Neural progenitor cell (in vitro differentiated cells): Measurements from ENCODE around the gene TASOR2. TPM values are rescaled to one million over a fixed set of nuclear protein-coding genes. Genes with fewer than 3 reads are reported as not detected.

Experiments
- DNase-seq: peaks from one replicate; pipeline ENCODE4 v3.0.0-alpha.2; 2016; ENCODE audit warnings: low spot score
- H2AFZ ChIP-seq: fragments of 200-600 bp; sonication (generic); replicated peaks from 2 replicates; pipeline ENCODE4 v1.6.1; 2016; ENCODE audit warnings: antibody characterized with exemption
- H3F3A ChIP-seq: fragments of 200-600 bp; sonication (generic); 2 replicates; pipeline ENCODE4 v1.6.1; 2016; ENCODE audit warnings: antibody characterized with exemption, low read depth
- H3K27ac ChIP-seq: fragments of 200-600 bp; sonication (generic); 2 replicates; pipeline ENCODE4 v1.5.1; 2016; ENCODE audit warnings: mild to moderate bottlenecking
- H3K27me3 ChIP-seq: fragments of 200-600 bp; sonication (generic); 2 replicates; pipeline ENCODE4 v1.6.1; 2016; ENCODE audit warnings: mild to moderate bottlenecking, moderate library complexity
- H3K36me3 ChIP-seq: fragments of 200-600 bp; sonication (generic); 2 replicates; pipeline ENCODE4 v1.5.1; 2016
- H3K4me1 ChIP-seq: fragments of 200-600 bp; sonication (generic); 2 replicates; pipeline ENCODE4 v1.6.1; 2016; ENCODE audit warnings: mixed run types
- H3K4me2 ChIP-seq: fragments of 200-600 bp; sonication (generic); 2 replicates; pipeline ENCODE4 v1.6.1; 2016
- H3K4me3 ChIP-seq: fragments of 200-600 bp; sonication (generic); 2 replicates; pipeline ENCODE4 v1.5.1; 2016
- H3K79me2 ChIP-seq: fragments of 200-600 bp; sonication (generic); 2 replicates; pipeline ENCODE4 v1.6.1; 2016; ENCODE audit warnings: low read depth
- H3K9ac ChIP-seq: fragments of 200-600 bp; sonication (generic); 2 replicates; pipeline ENCODE4 v1.6.1; 2016
- H3K9me3 ChIP-seq: fragments of 200-600 bp; sonication (generic); 2 replicates; pipeline ENCODE4 v1.5.1; 2016; ENCODE audit warnings: low read depth
- H4K20me1 ChIP-seq: fragments of 200-600 bp; sonication (generic); 2 replicates; pipeline ENCODE4 v1.6.1; 2016; ENCODE audit warnings: low read depth
- H3K27ac Mint-ChIP-seq: 3 replicates; pipeline ENCODE4 v1.8.0; 2021; ENCODE audit warnings: mixed read lengths
- H3K27me3 Mint-ChIP-seq: 2 replicates; pipeline ENCODE4 v1.8.0; 2022; ENCODE audit warnings: low read depth, mild to moderate bottlenecking, inconsistent platforms, moderate library complexity, mixed read lengths; ENCODE audit not compliant: insufficient read depth
- H3K36me3 Mint-ChIP-seq: 3 replicates; pipeline ENCODE4 v1.8.0; 2021; ENCODE audit warnings: mixed read lengths
- H3K4me1 Mint-ChIP-seq: 3 replicates; pipeline ENCODE4 v1.8.0; 2021; ENCODE audit warnings: mixed read lengths
- H3K4me3 Mint-ChIP-seq: 3 replicates; pipeline ENCODE4 v1.8.0; 2021; ENCODE audit warnings: mild to moderate bottlenecking, moderate library complexity, mixed read lengths
- H3K9me3 Mint-ChIP-seq: 3 replicates; pipeline ENCODE4 v1.8.0; 2020; ENCODE audit warnings: mixed read lengths
- CTCF ChIP-seq: fragments of 200-600 bp; sonication (generic); IDR thresholded peaks from 2 replicates; pipeline ENCODE4 v1.5.1; 2017; ENCODE audit warnings: antibody characterized with exemption, mild to moderate bottlenecking
- EZH2 ChIP-seq: fragments of 200-600 bp; sonication (generic); IDR thresholded peaks from 2 replicates; pipeline ENCODE4 v1.6.1; 2017; ENCODE audit warnings: antibody characterized with exemption, mild to moderate bottlenecking, moderate library complexity
- EZH2phosphoT487 ChIP-seq: fragments of 200-600 bp; sonication (generic); IDR thresholded peaks from 2 replicates; pipeline ENCODE4 v1.6.1; 2017; ENCODE audit warnings: antibody characterized with exemption
- total RNA-seq: library from RNA; depleted of rRNA; stranded (reverse); fragments of >200 nt; gene quantifications from 2 replicates; pipeline ENCODE4 v1.2.3, GENCODE V29; 2015; ENCODE audit warnings: low replicate concordance

Gene TASOR2
- total RNA-seq, 1 donor from 2014 or later, result 32.7 TPM

- TF ChIP-seq CTCF (peak; percentile 24), EZH2 (no peak), EZH2phosphoT487 (peak; percentile 13)
- Histone ChIP-seq H3F3A (peaks cover 34% of the 10 kb centered on the region), H3K4me2 (peak within 1 kb of the TSS; percentile 90), H2AFZ (peak within 1 kb of the TSS; percentile 99), H3K27me3 (peaks cover 35% of the 10 kb centered on the region), H3K9me3 (no peaks in the 10 kb centered on the region), H3K79me2 (peaks cover 21% of the 10 kb centered on the region), H3K4me3 (peak within 1 kb of the TSS; percentile 99), H3K27ac (no peak within 1 kb of the TSS), H3K36me3 (no peaks in the 10 kb centered on the region), H4K20me1 (peaks cover 20% of the 10 kb centered on the region), H3K4me1 (peaks cover 30% of the 10 kb centered on the region), H3K9ac (peak within 1 kb of the TSS; percentile 69)
- Mint-ChIP-seq H3K9me3 (no peaks in the 10 kb centered on the region), H3K36me3 (no peaks in the 10 kb centered on the region), H3K4me3 (peak within 1 kb of the TSS; percentile 97), H3K4me1 (peaks cover 21% of the 10 kb centered on the region), H3K27ac (peak within 1 kb of the TSS; percentile 93), H3K27me3 (peaks cover 13% of the 10 kb centered on the region)
- peak; percentile 89 for DNase-seq
Measured at GRCh38 chr10:5666008-5666840, 18.4 kb upstream of the TASOR2 start, which contains the start of gene ASB13. Gene ASB13, minus strand, starts transcription at chr10:5666595. Its CDS starts 44 bp downstream, at chr10:5666551.

GRCh38 chr10:5666841-5667630 lies 17.6 kb upstream of the TASOR2 start:
- H3K27ac Mint-ChIP-seq, result peak overlapping the region; percentile 93
- Histone ChIP-seq H3K9ac (no peak overlapping the region), H3K9me3 (no peaks in the 10 kb centered on the region), H3K27me3 (peaks cover 35% of the 10 kb centered on the region), H3F3A (peaks cover 34% of the 10 kb centered on the region), H3K79me2 (peaks cover 13% of the 10 kb centered on the region), H2AFZ (peak overlapping the region; percentile 97), H4K20me1 (peaks cover 20% of the 10 kb centered on the region), H3K4me2 (peak overlapping the region; percentile 90), H3K36me3 (no peaks in the 10 kb centered on the region), H3K4me1 (peaks cover 30% of the 10 kb centered on the region), H3K27ac (no peak overlapping the region), H3K4me3 (peak overlapping the region; percentile 99)
- peak overlapping the region; percentile 97 for H3K4me3 Mint-ChIP-seq
- H3K4me1 Mint-ChIP-seq, result peaks cover 21% of the 10 kb centered on the region
- no peaks in the 10 kb centered on the region for H3K9me3 Mint-ChIP-seq
- H3K36me3 Mint-ChIP-seq, result no peaks in the 10 kb centered on the region
- DNase-seq, result no peak
- TF ChIP-seq EZH2phosphoT487, result no peak
- no peak for TF ChIP-seq EZH2
- TF ChIP-seq CTCF, result no peak
- peaks cover 13% of the 10 kb centered on the region for H3K27me3 Mint-ChIP-seq

- H3K36me3 Mint-ChIP-seq, result no peaks in the 10 kb centered on the region
- peaks cover 12% of the 10 kb centered on the region for H4K20me1 ChIP-seq
- peaks cover 2% of the 10 kb centered on the region for H3K9me3 Mint-ChIP-seq
Measured at GRCh38 chr10:5668429-5668828, 16.2 kb upstream of the TASOR2 start.

More at GRCh38 chr10:5668429-5668828, 16.2 kb upstream of the TASOR2 start:
- peaks cover 19% of the 10 kb centered on the region for H3K4me1 Mint-ChIP-seq
- TF ChIP-seq EZH2 (no peak), CTCF (no peak), EZH2phosphoT487 (no peak)
- Histone ChIP-seq H3K4me3 (no peak overlapping the region), H3F3A (peaks cover 29% of the 10 kb centered on the region), H3K4me1 (peaks cover 21% of the 10 kb centered on the region), H3K9ac (no peak overlapping the region), H3K27me3 (peaks cover 35% of the 10 kb centered on the region), H3K4me2 (no peak overlapping the region), H2AFZ (no peak overlapping the region), H3K27ac (no peak overlapping the region), H3K36me3 (no peaks in the 10 kb centered on the region), H3K79me2 (peaks cover 11% of the 10 kb centered on the region), H3K9me3 (no peaks in the 10 kb centered on the region)
- DNase-seq, result no peak
- peaks cover 7% of the 10 kb centered on the region for H3K27me3 Mint-ChIP-seq
- H3K27ac Mint-ChIP-seq, result no peak overlapping the region
- no peak overlapping the region for H3K4me3 Mint-ChIP-seq
